Vagina (tissue), 2 donors: Measurements from ENCODE around the gene KMT2C.

Experiments used
- CTCF ChIP-seq, 3 experiments: fragments of 450-650 bp in 2 of 3; fragments of 200-600 bp in 1 of 3; sonication (generic) in 1 of 3; IDR thresholded peaks; one replicate each; pipeline ENCODE4 v1.5.1; 2017 to 2019; ENCODE audit warnings: antibody characterized with exemption in 3 of 3, mild to moderate bottlenecking in 2 of 3, moderate library complexity in 2 of 3
- POLR2AphosphoS5 ChIP-seq, 2 donors: sonication (generic); formaldehyde crosslinking; IDR thresholded peaks; one replicate each; pipeline ENCODE4 v1.9.0; 2017; ENCODE audit warnings: antibody characterized with exemption in 2 of 2, mild to moderate bottlenecking in 2 of 2, low read depth in 1 of 2; ENCODE audit not compliant: insufficient read depth in 1 of 2

DNA sequence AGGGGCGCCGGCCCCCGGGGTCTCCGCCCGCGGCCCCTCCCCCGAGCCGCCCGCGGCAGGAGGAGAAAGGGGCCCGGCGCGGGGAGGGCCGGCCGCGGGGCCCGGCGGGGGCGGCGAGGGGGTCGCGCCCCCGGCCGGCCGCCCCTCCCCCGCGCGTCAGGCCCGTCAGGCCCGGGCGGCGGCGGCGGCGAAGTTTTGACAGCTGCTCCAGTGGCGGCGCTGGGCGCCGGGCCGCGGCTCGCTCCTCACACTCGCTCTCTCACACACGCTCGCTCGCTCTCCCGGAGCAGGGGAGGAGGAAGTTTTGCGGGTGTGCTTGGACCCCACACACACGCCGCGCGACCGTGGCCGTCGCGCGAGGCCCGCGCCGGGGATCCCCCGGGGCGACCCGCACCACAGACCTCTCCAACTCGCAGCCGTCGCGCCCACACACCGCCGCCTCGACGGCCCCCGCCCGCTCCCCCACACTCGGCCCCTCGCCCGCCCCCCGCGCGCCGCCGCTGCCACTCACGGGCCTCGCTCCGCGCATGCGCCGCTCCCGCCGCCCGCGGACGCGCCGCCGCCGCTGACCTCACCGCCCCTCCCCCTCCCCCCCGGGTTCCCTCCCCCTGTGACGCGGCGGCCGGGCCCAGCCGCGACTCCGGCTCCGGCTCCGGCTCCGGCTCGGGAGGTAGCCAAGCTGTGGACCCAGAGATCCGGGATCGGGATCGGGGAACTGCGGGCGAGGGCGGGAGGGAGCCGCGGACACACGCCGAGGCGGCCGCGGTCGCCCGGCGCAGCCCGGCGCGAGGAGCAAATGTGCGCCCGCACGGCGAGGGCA lies 518 bp upstream of the KMT2C start:
- no peak for TF ChIP-seq CTCF (IDR thresholded peaks at IDR 0.05)
- no peak for TF ChIP-seq POLR2AphosphoS5 (IDR thresholded peaks at IDR 0.05; ENCODE audit: insufficient read depth in 1 of 2, low read depth in 1 of 2)
